NCI-H524 (cell line): Measurements from ENCODE around the gene ARID3A.
"Not testable (repeated sequence)": the region's sequence is repeated elsewhere in the genome, so short reads cannot be mapped to it uniquely, and the experiment has no call there.

ENCODE experiments used
- DNase-seq, 2 experiments: peaks; one replicate each; lab custom pipeline; 2025; lab: John Stamatoyannopoulos, UW

ARID3A gene

DNA sequence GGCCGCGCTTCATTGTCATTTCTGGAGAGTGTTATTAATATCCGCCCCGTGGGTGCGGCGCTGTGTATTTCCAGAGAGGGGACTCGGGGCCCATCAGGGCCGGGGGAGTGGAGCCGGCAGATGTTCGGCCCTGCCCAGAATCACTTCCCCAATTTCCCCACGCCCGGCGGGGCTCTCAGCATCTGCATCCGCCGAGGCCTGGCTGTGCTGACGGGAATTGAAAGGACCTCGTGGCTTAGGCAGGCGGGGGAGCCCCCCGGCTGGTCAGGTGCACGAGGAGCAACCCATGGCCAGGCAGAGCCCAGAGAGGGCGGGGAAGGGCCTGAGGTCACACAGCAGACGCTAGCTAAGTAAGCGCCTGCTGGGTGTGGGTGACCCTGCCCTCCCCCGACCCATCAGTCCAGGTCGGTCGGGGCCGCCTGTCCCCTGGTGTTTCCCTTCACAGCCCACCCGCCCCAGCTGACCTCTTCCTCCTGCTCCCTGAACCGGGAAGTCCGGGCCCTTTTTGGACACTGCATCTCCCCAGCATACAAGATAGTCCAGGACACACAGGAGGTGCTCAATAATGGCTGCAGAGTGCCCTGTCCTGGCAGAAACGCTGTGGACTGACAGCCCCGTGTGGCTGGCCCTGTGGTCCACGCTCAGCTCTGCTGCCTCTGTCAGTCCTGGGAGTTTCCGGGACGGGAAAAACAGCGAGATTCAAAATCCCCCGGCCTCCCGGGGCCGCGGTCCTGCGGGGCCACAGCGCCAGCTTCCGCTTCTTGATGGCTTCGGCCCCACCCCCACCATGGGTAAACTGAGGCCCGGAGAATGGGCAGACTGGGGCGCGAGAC lies 22.1 kb downstream of the ARID3A start:
- no peak for DNase-seq

DNA sequence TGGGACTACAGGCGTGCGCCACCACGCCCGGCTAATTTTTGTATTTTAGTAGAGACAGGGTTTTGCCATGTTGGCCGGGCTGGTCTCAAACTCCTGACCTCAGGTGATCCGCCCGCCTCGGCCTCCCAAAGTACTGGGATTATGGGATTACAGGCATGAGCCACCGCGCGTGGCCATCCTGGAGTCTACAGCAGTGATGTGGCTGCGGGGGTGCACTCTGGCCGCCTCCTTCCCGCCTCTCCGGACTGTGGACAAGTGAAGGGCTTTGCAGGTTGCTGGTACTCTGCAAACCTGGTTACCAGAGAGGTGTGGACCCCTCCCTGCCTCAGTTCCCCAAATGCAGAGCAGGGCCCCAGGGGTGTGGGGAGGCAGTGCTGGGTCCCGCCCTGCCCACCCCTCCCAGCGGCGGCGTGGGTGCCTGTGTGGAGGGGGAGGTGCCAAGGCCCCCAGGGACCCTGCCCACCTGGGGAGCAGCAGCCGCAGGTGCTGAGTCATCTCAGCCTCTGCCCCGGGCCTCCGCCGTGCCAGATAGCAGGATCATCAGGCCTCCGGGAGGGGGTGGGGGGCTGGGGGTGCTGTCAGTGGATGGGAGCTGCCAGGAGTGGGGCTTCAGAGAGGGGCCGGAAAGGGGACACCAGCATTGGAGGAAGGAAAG lies 23.1 kb downstream of the ARID3A start:
- DNase-seq: no peak

DNA sequence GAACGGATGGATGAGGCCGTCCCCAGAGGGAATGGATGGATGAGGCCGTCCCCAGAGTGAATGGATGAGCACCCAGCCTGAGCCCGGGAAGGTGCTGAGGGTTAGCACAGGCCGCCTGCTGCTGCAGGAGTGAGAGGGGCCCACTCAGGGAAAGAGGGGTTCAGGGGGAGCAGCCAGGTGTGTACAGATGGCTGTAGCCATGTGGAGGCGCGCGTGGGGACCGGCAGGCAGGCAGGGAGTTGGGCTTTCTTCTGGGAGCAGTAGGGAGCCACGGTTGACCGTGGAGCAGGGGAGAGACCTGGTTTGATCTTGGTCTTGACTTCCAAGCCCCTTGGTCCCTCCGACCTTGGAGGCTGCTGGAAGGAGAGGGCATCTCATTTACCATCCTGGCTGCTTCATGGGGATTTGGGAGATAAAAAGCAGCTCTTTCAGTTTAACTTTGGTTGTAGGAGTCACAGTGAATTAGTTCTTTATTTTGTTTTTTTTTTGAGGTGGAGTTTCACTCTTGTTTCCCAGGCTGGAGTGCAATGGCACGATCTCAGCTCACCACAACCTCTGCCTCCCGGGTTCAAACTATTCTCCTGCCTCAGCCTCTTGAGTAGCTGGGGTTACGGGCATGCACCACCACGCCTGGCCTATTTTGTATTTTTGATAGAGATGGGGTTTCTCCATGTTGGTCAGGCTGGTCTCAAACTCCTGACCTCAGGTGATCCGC lies 24.7 kb downstream of the ARID3A start:
- DNase-seq: no peak

DNA sequence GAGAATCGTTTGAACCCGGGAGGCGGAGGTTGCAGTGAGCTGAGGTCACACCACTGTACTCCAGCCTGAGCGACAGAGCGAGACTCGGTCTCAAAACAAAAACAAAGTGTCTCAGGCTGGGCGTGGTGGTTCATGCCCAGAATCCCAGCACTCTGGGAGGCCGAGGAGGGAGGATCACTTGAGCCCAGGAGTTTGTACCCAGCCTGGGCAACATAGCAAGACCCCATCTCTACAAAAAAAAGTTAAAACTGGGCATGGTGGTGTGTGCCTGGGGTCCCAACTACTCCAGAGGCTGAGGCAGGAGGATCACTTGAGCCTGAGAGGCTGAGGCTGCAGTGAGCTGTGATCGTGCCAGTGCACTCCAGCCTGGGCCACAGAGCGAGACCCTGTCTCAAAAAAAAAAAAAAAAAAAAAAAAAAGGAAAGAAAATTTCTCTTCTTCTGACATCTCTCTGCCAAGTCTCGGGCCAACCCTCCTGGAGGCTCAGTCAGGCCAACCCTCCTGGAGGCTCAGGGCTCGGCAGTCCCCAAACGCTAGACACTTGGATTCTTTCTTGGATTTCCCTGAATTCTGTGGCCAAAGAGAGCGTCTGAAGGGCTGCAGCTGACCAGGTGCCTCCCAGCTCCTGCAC lies 26.3 kb downstream of the ARID3A start:
- no peak for DNase-seq

DNA sequence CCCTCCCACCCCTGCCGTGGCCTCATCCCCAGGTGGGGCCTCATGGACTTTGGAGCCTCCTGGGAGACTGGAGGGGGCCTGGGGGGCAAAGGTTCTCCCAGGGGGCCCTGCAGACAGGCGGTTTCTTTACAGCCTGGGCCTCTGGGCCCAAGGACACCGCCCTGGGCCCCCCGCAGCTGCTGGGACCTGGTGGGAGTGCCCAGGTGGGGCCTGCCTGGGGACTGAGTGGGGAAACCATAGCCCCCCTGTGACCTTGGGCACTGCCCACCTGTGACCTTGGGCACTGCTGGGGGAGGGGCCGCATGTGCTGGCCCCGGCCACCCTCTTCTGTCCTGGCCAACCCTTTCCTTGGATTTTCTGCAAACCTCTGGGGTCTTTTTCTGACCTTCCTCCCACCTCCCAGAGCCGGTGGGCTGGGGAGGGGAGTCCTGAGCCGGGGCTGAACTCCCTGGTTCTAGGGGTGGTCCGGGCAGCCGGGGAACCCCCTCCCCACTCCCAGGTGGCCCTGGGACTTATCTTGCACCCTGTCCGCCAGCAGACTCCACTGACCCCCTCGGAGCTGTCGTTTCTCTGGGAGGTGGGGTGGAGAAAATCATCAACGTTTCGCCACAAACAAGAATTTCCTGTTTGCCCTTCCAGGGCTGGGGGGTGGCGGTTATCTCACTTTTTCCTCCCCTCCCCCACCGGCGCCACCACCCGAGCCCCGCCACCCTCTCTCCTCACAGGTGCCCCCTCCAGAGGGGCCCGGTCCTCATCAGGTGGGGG lies 27.0 kb downstream of the ARID3A start:
- no peak for DNase-seq

DNA sequence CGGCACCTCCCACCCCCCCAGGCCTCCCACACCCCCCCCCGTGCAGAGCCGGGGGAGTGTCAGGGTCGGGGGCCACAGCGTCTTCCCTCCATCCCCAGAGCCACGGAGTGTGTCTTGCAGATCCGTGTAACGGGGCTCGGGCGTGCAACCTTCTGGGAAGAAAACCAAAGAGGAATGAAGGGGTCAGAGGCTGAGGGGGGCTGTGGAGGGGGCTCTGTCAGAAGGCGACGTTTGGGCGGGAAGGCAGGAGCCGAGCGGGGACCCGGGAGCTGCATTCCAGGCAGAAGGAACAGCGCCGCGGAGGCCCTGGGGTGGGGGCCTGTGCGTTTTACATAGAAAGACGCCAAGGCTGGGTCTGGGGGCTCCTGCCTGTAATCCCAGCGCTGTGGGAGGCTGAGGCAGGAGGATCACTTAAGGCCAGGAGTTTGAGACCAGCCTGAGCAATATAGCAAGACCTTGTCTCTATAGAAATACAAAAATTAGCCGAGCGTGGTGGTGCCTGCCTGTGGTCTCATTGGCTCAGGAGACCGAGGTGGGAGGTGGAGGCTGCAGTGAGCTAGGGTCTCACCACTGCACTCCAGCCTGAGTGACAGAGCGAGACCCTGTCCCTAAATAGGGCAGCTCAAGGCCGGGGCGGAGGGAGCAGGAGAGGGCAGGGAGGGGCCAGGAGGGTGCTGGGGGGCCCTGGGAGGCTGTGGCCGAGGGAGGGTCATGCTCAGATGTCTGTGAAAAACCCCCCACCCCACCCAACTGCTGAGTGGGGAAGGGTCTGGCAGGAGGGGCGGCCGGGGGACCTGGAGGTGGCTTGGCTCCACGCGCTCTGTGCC lies 27.8 kb downstream of the ARID3A start:
- DNase-seq: no peak

DNA sequence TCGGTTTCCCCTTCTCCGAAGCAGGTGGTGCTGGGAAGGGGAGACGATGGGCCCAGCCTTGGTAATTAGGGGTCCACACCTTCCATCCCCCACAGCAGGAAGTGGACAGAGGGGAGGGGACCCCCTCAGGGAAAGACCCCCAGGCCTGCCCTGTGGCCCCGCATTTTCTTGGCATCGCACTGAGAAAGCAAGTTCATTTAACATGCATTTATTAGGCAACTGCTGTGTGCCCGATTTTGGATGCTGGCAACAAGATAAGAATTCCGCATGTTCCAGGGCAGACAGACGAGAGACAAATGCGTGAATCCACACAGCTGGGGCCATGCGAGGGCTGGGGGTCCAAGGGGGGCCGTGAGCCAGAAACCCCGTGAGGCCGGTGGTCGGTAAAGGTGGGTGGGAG lies 28.4 kb downstream of the ARID3A start:
- no peak for DNase-seq

DNA sequence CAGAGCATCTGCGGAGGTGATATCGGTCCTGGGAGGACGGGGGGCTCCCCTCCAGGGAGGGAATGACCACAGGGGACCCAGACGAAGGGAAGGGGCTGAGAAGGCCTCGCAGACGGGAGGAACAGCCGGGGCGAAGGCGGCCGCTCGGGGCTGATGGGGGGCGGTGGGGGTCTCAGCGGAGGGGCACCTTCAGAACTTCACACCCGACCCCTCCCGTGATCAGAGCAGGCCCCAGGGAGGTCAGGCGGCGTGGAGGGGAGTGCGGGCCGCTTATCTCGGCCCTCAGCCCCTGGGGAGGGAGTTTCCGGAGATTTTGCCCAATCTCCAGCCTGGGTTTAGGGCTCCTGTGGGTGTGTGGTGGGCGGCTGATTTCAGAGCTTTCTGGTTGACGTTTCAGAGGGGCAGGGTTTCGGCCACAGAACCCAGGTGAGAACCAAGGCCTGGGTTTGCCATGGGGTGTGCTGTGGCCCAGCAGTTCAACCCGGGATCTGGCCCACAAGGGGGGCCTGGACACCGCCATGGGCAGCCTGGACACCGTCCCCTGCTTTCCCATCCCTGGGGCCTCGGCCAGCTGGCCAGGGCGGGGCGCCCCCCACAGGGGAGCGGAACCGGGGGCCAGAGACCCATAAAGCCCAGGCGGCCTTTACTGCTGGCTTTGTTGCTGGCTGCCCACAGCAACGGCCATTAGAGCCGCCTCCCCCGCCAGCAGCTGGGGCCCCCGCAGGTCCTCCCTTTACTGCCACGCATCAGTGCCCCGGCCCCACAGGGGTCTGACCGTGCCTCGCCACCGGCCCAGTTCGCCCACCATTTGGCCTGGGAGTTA lies 29.0 kb downstream of the ARID3A start:
- DNase-seq: no peak

DNA sequence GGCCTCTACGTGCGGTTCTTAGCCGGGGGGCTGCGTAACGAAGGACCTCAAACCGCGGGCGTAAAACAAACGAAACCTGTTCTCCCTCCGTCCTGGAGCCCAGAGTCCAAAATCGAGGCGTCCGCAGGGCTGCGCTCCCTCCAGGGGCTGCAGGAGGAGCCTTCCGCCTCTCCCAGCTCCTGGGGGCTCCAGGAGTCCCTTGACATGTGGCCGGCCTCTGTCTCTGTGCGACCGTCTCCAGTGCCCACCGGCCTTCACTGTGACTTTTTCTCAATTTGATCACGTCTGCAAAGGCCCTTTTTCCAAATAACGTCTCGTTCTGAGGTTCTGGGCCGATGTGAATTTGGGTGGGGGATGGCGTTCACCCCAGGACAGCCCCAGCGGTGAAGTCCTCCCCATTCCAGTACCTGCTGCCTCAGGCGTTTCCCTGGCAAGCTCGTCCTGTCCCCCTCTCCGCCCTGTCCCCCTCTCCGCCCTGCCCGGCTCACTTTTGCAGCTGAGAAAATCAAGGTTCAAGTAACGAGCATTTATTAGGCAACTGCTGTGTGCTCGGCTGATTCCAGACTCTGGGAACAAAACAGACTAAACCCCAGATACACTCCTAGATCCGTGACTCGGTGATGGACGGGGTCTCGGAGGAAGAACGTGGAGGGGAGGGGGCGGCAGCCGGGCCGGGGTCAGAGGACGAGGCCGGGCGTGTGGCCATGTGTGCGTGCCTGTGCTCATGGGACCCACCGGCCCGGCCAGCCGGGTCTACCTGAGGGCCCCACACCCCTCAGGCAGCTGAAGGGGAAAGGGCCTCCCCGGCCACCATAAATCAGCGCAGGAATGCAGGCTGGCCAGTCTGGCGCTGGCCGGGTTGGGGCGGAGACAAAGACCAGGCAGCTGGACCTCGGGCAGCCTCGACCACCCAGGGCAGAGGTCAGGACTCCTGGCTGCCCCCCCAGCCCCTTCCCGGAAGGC lies 30.2 kb downstream of the ARID3A start:
- DNase-seq: no peak

DNA sequence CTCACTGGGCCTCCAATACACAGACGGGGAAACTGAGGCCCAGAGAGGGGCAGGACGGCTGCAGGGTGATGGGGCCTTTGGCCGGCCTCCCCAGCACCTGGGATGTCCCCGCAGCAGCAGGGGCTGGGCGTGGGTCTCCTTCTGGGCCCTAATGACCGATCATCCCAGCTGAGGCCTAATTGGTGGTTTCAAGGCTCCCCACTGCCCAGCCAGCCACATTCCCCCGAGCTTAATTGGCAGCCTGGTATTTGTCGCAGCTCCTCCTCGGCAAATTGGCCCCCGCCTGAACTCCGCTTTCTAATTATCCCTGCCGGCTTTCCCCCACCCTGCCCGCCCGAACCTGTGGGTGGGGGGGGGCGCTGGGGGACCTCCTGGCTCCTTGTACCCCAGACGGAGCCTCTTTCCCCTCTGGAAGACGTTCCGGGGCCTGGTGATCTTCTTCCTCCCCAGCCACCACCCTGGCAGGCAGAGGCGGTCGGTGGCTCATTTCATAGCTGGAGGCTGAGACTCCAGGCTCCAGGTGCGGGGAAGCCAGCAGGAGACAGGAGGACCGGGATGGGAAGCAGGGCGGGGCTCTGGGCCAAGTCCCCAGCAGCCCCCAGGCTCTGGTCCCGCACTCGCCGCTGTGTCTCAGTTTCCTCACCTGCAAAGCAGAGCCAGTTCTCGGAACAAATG lies 31.1 kb downstream of the ARID3A start:
- DNase-seq: no peak

DNA sequence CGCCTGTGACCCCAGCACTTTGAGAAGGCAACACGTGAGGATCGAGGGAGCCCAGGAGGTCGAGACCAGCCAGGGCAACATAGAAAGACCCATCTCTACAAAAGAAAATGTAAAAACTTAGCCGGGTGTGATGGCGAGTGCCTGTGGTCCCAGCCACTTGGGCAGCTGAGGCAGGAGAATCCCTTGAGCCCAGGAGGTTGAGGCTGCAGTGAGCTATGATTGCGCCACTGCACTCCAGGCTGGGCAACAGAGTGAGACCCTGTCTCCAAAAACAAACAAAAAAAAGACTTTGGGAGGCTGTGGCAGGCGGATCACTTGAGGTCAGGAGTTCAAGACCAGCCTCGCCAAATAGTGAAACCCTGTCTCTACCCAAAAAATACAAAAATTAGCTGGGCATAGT lies 31.7 kb downstream of the ARID3A start:
- not testable (repeated sequence) for DNase-seq

DNA sequence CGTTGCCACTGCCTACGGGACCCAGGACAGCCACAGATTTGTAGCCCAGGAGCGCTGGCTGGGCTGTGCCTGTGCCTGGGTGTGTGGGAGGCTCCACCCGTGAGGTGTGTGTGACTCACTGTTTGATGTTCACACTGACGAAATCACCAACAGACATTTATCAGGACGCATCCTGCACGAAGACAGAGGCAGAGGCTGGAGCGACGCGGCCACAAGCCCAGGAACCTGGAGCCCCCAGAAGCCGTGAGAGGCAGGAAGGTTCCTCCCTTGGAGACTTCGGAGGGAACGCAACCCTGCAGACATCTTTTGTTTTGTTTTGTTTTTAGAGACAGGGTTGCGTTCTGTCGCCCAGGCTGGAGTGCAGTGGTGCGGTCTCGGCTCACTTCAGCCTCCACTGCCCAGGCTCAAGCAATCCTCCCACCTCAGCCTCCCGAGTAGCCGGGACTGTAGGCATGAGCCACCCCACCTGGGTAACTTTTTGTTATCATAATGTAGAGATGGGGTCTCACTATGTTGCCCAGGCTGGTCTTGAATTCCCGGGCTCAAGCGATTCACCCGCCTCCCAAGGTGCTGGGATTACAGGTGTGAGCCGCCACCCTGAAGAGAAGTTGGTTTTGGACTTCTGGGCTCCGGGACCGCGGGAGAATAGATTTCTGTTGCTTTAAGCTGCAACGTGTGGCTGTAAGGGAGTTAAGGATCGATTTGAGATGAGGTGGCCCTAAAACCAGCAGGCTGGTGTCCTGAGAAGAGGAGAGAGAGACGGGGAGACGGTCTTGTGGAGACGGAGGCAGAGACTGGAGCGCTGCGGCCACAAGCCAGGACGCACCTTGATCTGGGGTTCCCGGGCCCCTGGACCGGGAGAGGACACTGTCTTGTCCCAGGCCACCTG lies 33.4 kb downstream of the ARID3A start:
- DNase-seq: no peak

DNA sequence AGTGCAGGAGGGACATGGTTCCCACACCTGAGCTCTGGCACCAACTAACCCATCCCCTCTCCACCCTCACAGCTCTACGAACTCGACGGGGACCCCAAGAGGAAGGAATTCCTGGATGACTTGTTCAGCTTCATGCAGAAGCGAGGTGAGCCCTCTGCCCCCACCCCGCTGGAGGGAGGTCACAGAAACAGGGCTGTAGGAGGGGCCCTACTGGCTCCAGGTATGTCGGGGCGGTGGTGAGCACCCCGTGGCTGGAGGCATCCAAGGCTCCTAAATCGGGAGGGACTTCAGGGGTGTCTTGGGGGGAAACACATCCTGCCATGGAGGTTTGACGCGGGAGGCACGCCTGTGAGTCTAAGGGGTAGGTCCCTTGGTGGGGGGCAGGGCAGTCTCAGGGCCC lies 34.2 kb downstream of the ARID3A start:
- DNase-seq: no peak

DNA sequence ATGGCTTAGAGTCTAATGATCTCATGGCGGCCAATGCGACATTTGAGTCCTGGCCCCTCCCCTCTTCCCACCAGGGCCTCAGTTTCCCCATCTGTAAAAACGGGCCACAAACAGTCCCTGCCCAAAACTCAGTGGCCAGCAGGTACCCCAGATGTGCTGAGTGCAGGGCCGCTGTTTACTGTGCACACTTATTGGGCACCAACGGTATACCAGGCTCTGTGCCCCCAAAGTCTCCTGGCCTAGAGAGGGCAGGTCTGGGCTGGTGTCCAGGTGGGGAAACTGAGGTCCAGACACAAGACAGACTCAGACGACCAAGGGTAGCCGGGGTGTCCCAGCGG lies 34.7 kb downstream of the ARID3A start:
- DNase-seq: no peak

DNA sequence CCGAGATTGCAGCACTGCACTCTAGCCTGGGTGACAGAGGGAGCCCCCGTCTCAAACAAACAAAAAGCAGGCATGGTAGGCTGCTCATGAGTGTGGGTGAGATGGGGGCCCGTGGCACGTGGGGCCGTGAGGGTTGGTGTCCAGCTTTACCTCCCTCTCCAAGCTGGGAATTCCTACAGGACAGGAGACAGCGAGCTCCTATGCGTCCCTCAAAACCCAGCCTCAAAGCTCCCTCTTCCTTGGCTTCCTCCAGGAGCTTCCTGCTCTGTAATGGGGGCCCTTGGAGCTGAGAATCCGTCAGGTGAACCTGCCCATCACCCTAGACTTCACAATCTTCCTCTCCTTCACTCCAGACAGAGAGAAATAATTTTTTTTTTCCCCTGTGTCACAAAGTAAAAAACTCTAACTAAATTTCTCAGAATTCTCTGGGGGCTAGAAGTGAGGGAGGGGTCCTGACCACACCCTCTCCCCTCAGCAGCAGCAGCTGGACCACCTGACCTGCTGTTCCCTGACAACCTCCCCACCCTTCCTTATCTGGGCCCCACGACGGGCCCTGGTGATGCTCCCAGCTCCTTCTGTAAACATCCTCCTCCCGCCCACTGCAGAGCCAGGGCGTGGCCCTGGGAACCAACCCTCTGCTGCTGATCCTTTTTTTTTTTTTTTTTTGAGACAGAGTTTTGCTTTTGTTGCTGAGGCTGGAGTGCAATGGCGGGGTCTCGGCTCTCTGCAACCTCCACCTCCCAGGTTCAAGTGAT lies 36.2 kb downstream of the ARID3A start:
- DNase-seq: no peak

DNA sequence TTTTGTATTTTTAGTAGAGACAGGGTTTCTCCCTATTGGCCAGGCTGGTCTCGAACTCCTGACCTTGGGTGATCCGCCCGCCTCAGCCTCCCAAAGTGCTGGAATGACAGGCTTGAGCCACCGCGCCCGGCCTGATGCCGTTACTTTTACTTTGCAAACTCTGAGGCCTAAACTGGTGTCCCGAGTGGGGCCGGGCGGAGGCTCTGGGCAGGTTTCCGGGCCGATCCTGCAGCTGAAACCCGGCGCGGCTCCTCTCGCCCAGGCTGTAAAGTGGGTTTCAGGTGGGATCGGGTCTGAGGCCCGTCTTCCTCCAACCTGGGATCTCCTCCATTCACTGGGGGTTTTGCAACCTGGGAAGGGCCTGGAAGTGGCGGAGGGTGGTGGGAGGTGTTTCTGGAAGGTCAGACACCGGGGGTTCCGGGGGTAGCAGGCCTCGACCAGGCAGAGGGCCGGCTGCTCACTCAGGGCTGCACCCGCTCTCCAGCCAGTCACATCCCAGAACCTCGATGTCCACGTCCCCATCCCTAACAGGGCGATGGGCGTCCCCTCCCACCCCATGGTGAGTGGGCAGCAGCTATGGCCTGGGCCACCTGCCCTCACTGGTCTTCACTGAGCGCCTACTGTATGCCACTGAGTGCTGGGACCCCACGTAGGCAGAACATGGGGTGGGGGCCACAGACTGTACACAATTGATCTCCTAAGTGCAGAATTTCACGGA lies 37.0 kb downstream of the ARID3A start:
- no peak for DNase-seq
